Mucosa of rectum (tissue), 2 donors: ENCODE data around the gene LBHD2.

ENCODE experiments used
- H3K27ac ChIP-seq, 2 donors: one replicate each; pipeline ENCODE4 v1.7.0; 2013; ENCODE audit warnings: inconsistent platforms in 2 of 2, low read depth in 2 of 2, low read length in 2 of 2
- H3K27me3 ChIP-seq, 2 donors: one replicate each; pipeline ENCODE4 v1.7.0; 2013; ENCODE audit warnings: low read length in 2 of 2; ENCODE audit not compliant: control insufficient read depth in 2 of 2, insufficient read depth in 2 of 2
- H3K36me3 ChIP-seq, 2 donors: one replicate each; pipeline ENCODE4 v1.7.0; 2013; ENCODE audit warnings: low read length in 2 of 2; ENCODE audit not compliant: control insufficient read depth in 2 of 2, insufficient read depth in 2 of 2
- H3K4me1 ChIP-seq, 2 donors: one replicate each; pipeline ENCODE4 v1.7.0; 2013; ENCODE audit warnings: low read length in 2 of 2, mild to moderate bottlenecking in 1 of 2; ENCODE audit not compliant: control insufficient read depth in 2 of 2, insufficient read depth in 2 of 2
- H3K4me3 ChIP-seq, 2 donors: one replicate each; pipeline ENCODE4 v1.7.0; 2013; ENCODE audit warnings: low read length in 2 of 2
- H3K9ac ChIP-seq, 2 donors: one replicate each; pipeline ENCODE4 v1.7.0; 2013; ENCODE audit warnings: low read length in 2 of 2, low read depth in 1 of 2, mild to moderate bottlenecking in 1 of 2
- H3K9me3 ChIP-seq, 2 donors: one replicate each; pipeline ENCODE4 v1.7.0; 2013; ENCODE audit warnings: low read length in 2 of 2; ENCODE audit not compliant: control insufficient read depth in 2 of 2
- donor health status: healthy.
- donor health status: Normal muscosa, but diverticular disease.

The LBHD2 gene

GRCh38 chr14:103132381-103133209 lies 48.6 kb downstream of the LBHD2 start:
- peaks cover 3 to 4% of the 10 kb centered on the region in 2 donors for H3K27me3 ChIP-seq
- peaks cover 1 to 2% of the 10 kb centered on the region in 2 donors for H3K4me1 ChIP-seq
- no peak overlapping the region for H3K27ac ChIP-seq
- H3K9me3 ChIP-seq = no peaks in the 10 kb centered on the region
- peaks cover 11 to 18% of the 10 kb centered on the region in 2 donors for H3K36me3 ChIP-seq
- no peak overlapping the region for H3K4me3 ChIP-seq
- H3K9ac ChIP-seq = no peak overlapping the region

DNA sequence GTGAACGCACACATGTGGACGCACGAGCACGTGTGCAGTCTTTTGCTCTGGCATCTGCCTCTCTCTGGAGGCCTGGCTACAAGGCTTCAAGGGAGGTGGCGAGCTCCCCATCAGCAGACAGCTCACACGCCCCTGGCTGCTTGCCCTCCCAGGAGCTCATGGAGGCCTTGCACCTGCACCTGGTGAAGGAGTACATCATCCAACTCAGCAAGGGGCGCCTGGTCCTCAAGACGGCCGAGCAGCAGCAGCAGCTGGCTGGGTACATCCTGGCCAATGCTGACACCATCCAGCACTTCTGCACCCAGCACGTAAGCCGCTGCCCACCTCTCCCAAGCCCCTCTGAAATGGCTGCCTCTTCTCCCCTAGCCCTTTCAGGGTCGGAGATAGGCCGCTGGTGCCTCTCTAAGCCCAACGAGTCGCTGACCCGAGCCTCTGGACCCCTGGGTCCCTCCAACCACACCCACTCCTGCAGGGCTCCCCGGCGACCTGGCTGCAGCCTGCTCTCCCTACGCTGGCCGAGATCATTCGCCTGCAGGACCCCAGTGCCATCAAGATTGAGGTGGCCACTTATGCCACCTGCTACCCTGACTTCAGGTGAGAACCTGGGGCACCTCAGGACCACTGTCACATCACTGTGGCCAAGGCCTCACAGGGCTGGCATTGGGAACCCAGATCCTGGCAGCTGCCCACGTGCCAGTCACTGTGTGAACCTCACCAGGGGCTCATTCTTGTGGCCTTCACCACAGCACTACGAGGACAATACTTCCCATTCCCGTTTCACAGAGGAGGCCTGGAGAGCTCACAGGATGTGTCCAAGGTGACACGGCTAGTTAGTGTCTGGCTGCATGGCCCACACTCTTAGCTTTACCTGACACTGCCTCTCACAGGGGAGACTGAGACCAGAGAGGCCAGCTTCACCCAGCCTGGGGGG lies 49.5 kb downstream of the LBHD2 start:
- H3K36me3 ChIP-seq = peaks cover 11 to 18% of the 10 kb centered on the region in 2 donors
- peaks cover 3% of the 10 kb centered on the region in 2 donors for H3K27me3 ChIP-seq
- no peak overlapping the region for H3K4me3 ChIP-seq
- no peaks in the 10 kb centered on the region for H3K4me1 ChIP-seq
- H3K9ac ChIP-seq = no peak overlapping the region
- H3K9me3 ChIP-seq = no peaks in the 10 kb centered on the region
- H3K27ac ChIP-seq = no peak overlapping the region

GRCh38 chr14:103134405-103134804 lies 50.4 kb downstream of the LBHD2 start:
- peaks cover 11 to 18% of the 10 kb centered on the region in 2 donors for H3K36me3 ChIP-seq
- no peak overlapping the region for H3K9ac ChIP-seq
- no peaks in the 10 kb centered on the region for H3K9me3 ChIP-seq
- no peak overlapping the region for H3K4me3 ChIP-seq
- H3K27ac ChIP-seq = no peak overlapping the region
- no peaks in the 10 kb centered on the region for H3K4me1 ChIP-seq
- H3K27me3 ChIP-seq = peaks cover 0 to 3% of the 10 kb centered on the region in 2 donors

DNA sequence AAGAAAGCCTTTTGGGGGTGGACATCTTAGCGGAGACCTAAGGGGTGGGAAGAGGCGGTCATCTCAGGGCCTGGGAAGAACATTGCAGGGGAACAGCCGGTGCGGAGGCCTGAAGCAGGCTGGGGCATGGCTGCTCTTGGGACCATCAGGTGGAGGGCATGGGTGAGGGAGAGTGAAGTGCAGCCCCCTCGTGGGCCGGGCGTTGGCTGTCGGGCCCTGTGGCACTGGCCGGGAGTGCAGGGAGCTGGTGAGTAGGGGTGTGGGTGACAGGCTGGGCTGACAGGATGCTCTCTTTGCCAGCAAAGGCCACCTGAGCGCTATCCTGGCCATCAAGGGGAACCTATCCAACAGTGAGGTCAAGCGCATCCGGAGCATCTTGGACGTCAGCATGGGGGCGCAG lies 50.9 kb downstream of the LBHD2 start:
- H3K9ac ChIP-seq = no peak overlapping the region
- H3K27ac ChIP-seq = no peak overlapping the region
- H3K9me3 ChIP-seq = no peaks in the 10 kb centered on the region
- no peaks in the 10 kb centered on the region for H3K4me1 ChIP-seq
- peaks cover 0 to 1% of the 10 kb centered on the region in 2 donors for H3K27me3 ChIP-seq
- H3K36me3 ChIP-seq = peaks cover 11 to 15% of the 10 kb centered on the region in 2 donors
- H3K4me3 ChIP-seq = no peak overlapping the region

- peaks cover 10 to 15% of the 10 kb centered on the region in 2 donors for H3K36me3 ChIP-seq
- H3K4me1 ChIP-seq = no peaks in the 10 kb centered on the region
- H3K27ac ChIP-seq = no peak overlapping the region
Measured at GRCh38 chr14:103135333-103136260, 51.6 kb downstream of the LBHD2 start.

GRCh38 chr14:103136388-103137271 lies 52.6 kb downstream of the LBHD2 start:
- Histone ChIP-seq H3K4me3 (no peak overlapping the region), H3K4me1 (no peaks in the 10 kb centered on the region), H3K9me3 (no peaks in the 10 kb centered on the region), H3K27ac (no peak overlapping the region), H3K9ac (no peak overlapping the region), H3K36me3 (peaks cover 9 to 13% of the 10 kb centered on the region in 2 donors), H3K27me3 (peaks cover 2 to 4% of the 10 kb centered on the region in 2 donors)

More at GRCh38 chr14:103135333-103136260, 51.6 kb downstream of the LBHD2 start:
- Histone ChIP-seq H3K9me3 (no peaks in the 10 kb centered on the region), H3K4me3 (no peak overlapping the region), H3K9ac (no peak overlapping the region), H3K27me3 (peaks cover 0 to 4% of the 10 kb centered on the region in 2 donors)

- H3K9me3 ChIP-seq = no peaks in the 10 kb centered on the region
- no peak overlapping the region for H3K27ac ChIP-seq
- no peak overlapping the region for H3K4me3 ChIP-seq
- no peak overlapping the region for H3K9ac ChIP-seq
- H3K27me3 ChIP-seq = peaks cover 4 to 7% of the 10 kb centered on the region in 2 donors
- H3K4me1 ChIP-seq = no peaks in the 10 kb centered on the region
- H3K36me3 ChIP-seq = peaks cover 6 to 12% of the 10 kb centered on the region in 2 donors
Measured at GRCh38 chr14:103137689-103138300, 53.8 kb downstream of the LBHD2 start.

DNA sequence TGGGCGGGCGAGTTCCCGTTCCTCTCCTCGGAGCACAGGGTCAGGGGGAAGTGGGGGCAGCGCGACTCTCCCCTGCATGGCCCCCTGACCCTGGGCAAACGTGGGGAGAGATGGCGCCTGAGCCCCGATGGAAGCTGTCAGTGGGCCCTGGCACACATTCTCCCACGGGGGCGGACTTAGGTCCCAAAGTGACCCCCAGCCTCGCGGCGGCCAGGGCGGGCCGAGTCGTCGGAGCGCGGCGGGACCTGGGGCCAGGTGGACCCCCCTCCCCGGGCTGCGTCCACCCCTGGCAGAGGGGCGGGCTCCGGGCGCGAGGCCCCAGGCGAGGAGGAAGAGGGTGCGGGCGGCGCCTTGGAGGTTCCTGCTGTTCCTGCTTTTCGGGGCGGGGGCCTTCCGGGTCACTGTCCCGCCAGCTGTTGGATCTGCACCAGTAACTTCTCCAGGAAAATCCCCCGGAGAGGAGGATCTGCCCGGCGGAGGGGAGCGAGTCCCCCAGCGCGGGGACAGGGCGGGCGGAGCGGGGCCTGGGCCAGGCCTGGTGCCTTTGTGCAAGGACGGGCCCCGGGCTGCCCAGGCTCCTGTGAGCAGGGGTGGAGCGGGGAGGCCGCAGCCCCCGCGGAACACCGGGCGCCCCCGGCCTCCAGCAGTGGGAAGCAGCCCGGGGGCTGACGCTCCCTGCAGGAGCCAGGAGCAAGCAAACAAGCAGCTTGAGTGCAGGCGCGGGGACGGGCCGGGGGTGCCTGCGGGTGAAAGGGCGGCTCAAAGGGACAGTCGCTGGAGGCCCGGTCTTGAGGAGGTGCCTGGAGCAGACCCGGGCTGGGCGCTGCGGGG lies 54.5 kb downstream of the LBHD2 start:
- Histone ChIP-seq H3K4me1 (no peaks in the 10 kb centered on the region), H3K9me3 (no peaks in the 10 kb centered on the region), H3K9ac (no peak overlapping the region), H3K36me3 (peaks cover 0 to 5% of the 10 kb centered on the region in 2 donors), H3K4me3 (no peak overlapping the region), H3K27ac (no peak overlapping the region), H3K27me3 (peaks cover 5 to 11% of the 10 kb centered on the region in 2 donors)
